GM12891 (cell line): ENCODE measurements around the gene RIMBP3B.
"Not testable (repeated sequence)": the region's sequence is repeated elsewhere in the genome, so short reads cannot be mapped to it uniquely, and the experiment has no call there.

ENCODE experiments used
- PAX5 ChIP-seq: IDR thresholded peaks from 2 replicates; pipeline ENCODE4 v1.6.1; 2011; ENCODE audit warnings: low read length, moderate library complexity, mild to moderate bottlenecking; ENCODE audit not compliant: insufficient read depth, severe bottlenecking
- POLR2A ChIP-seq: IDR thresholded peaks from 2 replicates; pipeline ENCODE4 v1.6.1; 2011; ENCODE audit warnings: low read depth, low read length, control low read depth
- POLR2AphosphoS5 ChIP-seq: IDR thresholded peaks from 2 replicates; pipeline ENCODE4 v1.6.1; 2011; ENCODE audit warnings: low read depth, low read length, control low read depth
- POU2F2 ChIP-seq: IDR thresholded peaks from 2 replicates; pipeline ENCODE4 v1.6.1; 2011; ENCODE audit warnings: low read depth, mild to moderate bottlenecking, control low read depth, low read length, moderate library complexity
- TAF1 ChIP-seq: IDR thresholded peaks from 2 replicates; pipeline ENCODE4 v1.6.1; 2011; ENCODE audit warnings: low read depth, low read length, control low read depth

DNA sequence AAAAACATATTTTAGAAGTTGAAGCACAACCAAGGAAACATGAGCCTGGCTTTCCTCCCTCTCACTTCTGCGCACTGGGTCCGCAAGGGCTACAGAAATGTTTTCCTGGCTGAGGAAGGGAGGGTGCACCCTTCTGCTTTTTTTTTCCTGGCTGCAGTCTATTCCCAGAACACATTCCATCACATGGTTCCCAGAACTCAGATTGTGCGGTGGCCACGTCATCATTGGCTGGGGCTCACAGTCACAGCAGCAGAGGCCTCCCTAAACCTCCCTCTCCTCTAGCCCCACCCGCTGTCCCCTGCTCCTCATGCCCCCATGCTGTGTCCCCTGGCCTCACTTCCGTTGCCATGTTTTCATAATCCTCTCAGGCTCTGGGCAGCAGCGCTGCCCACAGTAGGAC lies 5.9 kb downstream of the RIMBP3B start:
- not testable (repeated sequence) for TF ChIP-seq POLR2A, TAF1, POLR2AphosphoS5, PAX5, POU2F2
